GM12878 (cell line): ENCODE results near the gene PPP2R5C. TPM values are rescaled to one million over a fixed set of nuclear protein-coding genes. Genes with fewer than 3 reads are reported as not detected.

Experiments
- ASH2L ChIP-seq: fragments of 300-600, 200-600 bp; sonication (generic); IDR thresholded peaks from 2 replicates; pipeline ENCODE4 v1.6.1; 2017; ENCODE audit warnings: low read depth, mild to moderate bottlenecking, borderline replicate concordance
- DPF2 ChIP-seq: fragments of 450-650 bp; IDR thresholded peaks from 2 replicates; pipeline ENCODE4 v1.6.1; 2017; ENCODE audit warnings: mild to moderate bottlenecking
- PRDM15 ChIP-seq: fragments of 450-650 bp; formaldehyde crosslinking; IDR thresholded peaks from 2 replicates; pipeline ENCODE4 v1.4.0; 2020; ENCODE audit warnings: mild to moderate bottlenecking, moderate library complexity
- RCOR1 ChIP-seq: conservative IDR thresholded peaks from 2 replicates; pipeline ENCODE4 v1.6.1; 2012; ENCODE audit warnings: low read depth, low read length, improper control_type of control experiment
- REST ChIP-seq: IDR thresholded peaks from 2 replicates; pipeline ENCODE4 v1.6.1; 2012; ENCODE audit warnings: mild to moderate bottlenecking, low read depth, low read length
- ZNF207 ChIP-seq: fragments of 450-650 bp; IDR thresholded peaks from 2 replicates; pipeline ENCODE4 v1.6.1; 2014; ENCODE audit warnings: antibody characterized with exemption, mild to moderate bottlenecking, borderline replicate concordance
- polyA plus RNA-seq, 11 experiments: library from polyadenylated mRNA; depleted of rRNA in 4 of 11; unstranded in 6 of 11; stranded (reverse) in 5 of 11; fragments of >200 nt; fragmentation: Nextera tagmentation in 4 of 11; fragmentation: Illumina TruSeq in 1 of 11; extraction: Ambion mirVana in 4 of 11; extraction: Trizol in 1 of 11; gene quantifications; 1 replicate in 1 of 11; 2 replicates in 10 of 11; pipeline versions ENCODE4 v1.2.1 to v1.2.3, GENCODE V29; 2011 to 2016; ENCODE audit warnings: inconsistent platforms in 2 of 11, missing spikeins in 2 of 11, low read depth in 1 of 11
- total RNA-seq, 4 experiments: library from RNA; depleted of rRNA in 3 of 4; stranded (reverse); fragments of >200 nt in 3 of 4; fragmentation: Illumina TruSeq in 1 of 4; extraction: Trizol in 1 of 4; gene quantifications; 2 replicates each; pipeline versions ENCODE4 v1.2.1 to v1.2.3, GENCODE V29; 2013 to 2021
- TF ChIP-seq, protein P1 (sequence below): IDR thresholded peaks from 2 replicates; pipeline ENCODE4 v1.6.1; 2012; ENCODE audit warnings: low read depth, low read length, improper control_type of control experiment

PPP2R5C gene
- total and polyA plus RNA-seq, 10 of the 15 experiments (the other 5 are each of a cell fraction or from before 2014, with no cell fraction given), result 106 to 199 (median 144) TPM

DNA sequence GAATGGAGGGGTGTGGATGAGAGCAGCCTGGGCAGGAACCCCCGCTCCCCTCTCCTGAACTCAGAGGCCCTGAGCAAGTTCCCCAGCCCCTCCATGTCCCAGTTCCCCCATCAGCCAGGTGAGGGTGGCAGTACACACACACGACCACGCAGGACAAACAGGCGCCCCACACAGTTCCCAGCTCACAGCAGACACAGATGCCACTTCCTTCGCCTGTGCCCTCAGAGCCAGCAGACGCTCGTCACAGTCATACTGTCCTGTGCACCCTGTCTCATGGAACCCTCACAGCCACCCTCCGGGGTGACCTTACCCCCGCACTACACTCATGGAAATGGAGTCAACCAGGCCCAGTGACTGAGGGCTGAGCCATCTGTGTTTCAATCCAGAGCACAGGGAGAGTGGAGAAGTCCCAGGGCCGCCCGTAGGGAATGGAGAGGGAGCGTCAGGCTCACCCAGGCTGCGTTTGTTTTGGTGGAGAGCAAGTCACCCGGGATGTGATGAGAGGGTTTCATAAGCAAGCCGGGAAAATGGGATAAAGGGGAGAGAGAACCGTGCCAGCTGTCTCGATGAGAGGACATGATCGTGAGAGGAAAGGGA is 155.4 kb downstream of the PPP2R5C start (continued):
- TF ChIP-seq, protein P1, sequence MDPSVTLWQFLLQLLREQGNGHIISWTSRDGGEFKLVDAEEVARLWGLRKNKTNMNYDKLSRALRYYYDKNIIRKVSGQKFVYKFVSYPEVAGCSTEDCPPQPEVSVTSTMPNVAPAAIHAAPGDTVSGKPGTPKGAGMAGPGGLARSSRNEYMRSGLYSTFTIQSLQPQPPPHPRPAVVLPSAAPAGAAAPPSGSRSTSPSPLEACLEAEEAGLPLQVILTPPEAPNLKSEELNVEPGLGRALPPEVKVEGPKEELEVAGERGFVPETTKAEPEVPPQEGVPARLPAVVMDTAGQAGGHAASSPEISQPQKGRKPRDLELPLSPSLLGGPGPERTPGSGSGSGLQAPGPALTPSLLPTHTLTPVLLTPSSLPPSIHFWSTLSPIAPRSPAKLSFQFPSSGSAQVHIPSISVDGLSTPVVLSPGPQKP, result no peak
- TF ChIP-seq ZNF207, result no peak
- no peak for TF ChIP-seq RCOR1
- no peak for TF ChIP-seq REST
- no peak for TF ChIP-seq DPF2
- TF ChIP-seq PRDM15 (CRISPR knock-in tag), result no peak
- TF ChIP-seq ASH2L, result no peak
